SK-N-MC (cell line): ENCODE data around the gene PDZD2.
"Not testable (repeated sequence)": the region's sequence is repeated elsewhere in the genome, so short reads cannot be mapped to it uniquely, and the experiment has no call there.

Source experiments
- DNase-seq: peaks from one replicate; pipeline ENCODE4 v3.0.0-alpha.2; 2011; ENCODE audit warnings: low read depth, low spot score
- H3K27ac ChIP-seq: fragments of 200-600 bp; sonication (generic); 2 replicates; pipeline ENCODE4 v1.5.1; 2016; ENCODE audit warnings: mixed run types
- H3K36me3 ChIP-seq: fragments of 200-600 bp; sonication (generic); 2 replicates; pipeline ENCODE4 v1.6.1; 2017; ENCODE audit warnings: antibody characterized with exemption, low read length, mixed read lengths; ENCODE audit not compliant: insufficient read depth
- H3K4me3 ChIP-seq: fragments of 200-600 bp; sonication (generic); 2 replicates; pipeline ENCODE4 v1.5.1; 2016
- H3K9ac ChIP-seq: fragments of 200-600 bp; sonication (generic); 2 replicates; pipeline ENCODE4 v1.8.0; 2017; ENCODE audit warnings: mixed run types, mixed read lengths; ENCODE audit not compliant: insufficient read length
- H3K9me3 ChIP-seq: fragments of 200-600 bp; sonication (generic); 2 replicates; pipeline ENCODE4 v1.6.1; 2017; ENCODE audit warnings: low read depth, mild to moderate bottlenecking, antibody characterized with exemption, low read length, moderate library complexity, mixed read lengths
- EZH2 ChIP-seq: fragments of 200-600 bp; sonication (generic); IDR thresholded peaks from one replicate; pipeline ENCODE4 v1.6.1; 2017; ENCODE audit warnings: antibody characterized with exemption
- FOXP2 ChIP-seq: optimal IDR thresholded peaks from 2 replicates; pipeline ENCODE3; 2011; ENCODE audit warnings: mild to moderate bottlenecking, moderate library complexity; ENCODE audit not compliant: insufficient read depth; ENCODE audit errors: extremely low read length, control extremely low read depth
- POLR2AphosphoS5 ChIP-seq: IDR thresholded peaks from 2 replicates; pipeline ENCODE4 v1.6.1; 2012; ENCODE audit warnings: mild to moderate bottlenecking, low read depth, low read length, borderline replicate concordance

The PDZD2 gene

DNA sequence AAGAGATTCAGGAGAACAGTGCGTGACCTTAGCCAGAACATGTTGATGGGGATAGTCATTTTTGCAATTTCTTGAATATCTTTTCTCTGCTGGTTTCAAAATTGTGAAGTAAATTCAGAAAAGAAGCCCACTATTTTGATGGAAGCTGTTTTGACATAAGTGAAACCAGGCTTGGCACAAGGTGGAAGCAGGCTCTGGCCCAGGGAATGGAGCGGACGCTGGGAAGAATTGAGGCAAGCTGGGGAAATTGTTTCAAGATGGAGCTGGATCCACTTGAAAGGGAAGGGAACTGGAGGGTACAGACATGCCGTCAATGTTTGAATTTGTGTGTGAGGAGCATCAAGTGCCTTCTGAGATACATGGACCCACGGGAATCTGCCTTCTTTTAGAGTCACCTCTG is 328.0 kb downstream of the PDZD2 start:
- H3K9ac ChIP-seq: no peak overlapping the region
- H3K36me3 ChIP-seq: no peaks in the 10 kb centered on the region
- DNase-seq: no peak
- H3K9me3 ChIP-seq: no peaks in the 10 kb centered on the region
- H3K4me3 ChIP-seq: no peak overlapping the region
- no peak overlapping the region for H3K27ac ChIP-seq
- no peak for TF ChIP-seq FOXP2
- no peak for TF ChIP-seq EZH2
- TF ChIP-seq POLR2AphosphoS5: no peak

DNA sequence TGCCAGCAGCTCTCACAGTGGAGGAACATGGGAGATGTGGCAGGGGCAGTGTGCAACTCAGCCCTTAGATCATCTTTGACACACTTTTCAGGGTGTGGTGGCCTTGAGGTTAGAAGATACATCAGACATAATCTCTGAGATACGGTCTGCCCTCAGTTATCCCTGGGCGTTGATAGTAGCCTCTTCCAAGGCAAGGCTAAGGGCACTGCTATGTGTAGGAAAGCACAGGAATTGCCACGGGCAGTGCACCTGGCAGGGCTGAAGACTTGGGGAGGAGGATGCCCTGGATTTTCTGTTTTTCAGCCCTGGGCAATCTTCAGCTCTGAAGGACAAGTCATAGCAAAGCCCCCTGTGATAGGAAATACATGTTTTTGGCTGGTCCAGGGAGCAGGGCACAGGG is 328.5 kb downstream of the PDZD2 start:
- TF ChIP-seq EZH2 (no peak), FOXP2 (no peak), POLR2AphosphoS5 (no peak)
- H3K9ac ChIP-seq: no peak overlapping the region
- H3K27ac ChIP-seq: no peak overlapping the region
- no peak overlapping the region for H3K4me3 ChIP-seq
- H3K9me3 ChIP-seq: no peaks in the 10 kb centered on the region
- no peak for DNase-seq
- no peaks in the 10 kb centered on the region for H3K36me3 ChIP-seq

DNA sequence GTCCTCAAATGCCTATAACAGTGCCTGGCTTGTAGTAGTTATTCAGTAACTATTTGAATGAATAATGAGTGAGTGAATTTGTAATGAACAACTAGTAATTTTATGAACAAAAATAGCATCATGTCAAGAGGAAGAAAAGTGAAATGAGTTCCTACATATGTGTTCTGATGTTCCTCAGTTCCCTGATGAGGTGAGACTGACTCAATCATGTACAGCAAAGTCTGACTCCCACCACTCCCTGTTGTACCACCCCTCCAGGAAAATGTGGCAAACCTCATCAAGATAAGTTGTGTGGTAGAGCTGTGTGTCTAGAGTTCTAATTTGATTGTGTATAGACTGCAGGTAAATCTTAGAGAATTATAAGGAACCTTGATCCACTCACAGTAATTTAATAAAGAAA is 333.6 kb downstream of the PDZD2 start:
- no peak for DNase-seq
- Histone ChIP-seq H3K9ac (no peak overlapping the region), H3K36me3 (no peaks in the 10 kb centered on the region), H3K4me3 (no peak overlapping the region), H3K9me3 (no peaks in the 10 kb centered on the region), H3K27ac (no peak overlapping the region)
- TF ChIP-seq FOXP2 (no peak), EZH2 (no peak), POLR2AphosphoS5 (no peak)

DNA sequence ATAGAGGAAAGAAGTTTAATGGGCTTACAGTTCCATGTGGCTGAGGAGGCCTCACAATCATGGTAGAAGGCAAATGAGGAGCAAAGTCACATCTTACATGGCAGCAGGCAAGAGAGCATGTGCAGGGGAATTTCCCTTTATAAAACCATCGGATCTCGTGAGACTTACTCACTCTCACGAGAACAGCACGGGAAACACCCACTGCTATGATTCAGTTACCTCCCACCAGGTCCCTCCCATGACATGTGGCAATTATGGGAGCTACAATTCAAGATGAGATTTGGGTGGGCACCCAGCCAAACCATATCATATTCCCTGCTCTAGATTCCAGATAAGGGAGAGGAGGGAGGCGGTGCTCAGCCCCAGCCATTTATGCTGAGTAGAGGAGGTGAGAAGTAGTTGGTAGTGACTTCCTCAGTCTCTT is 336.3 kb downstream of the PDZD2 start:
- not testable (repeated sequence) for H3K27ac ChIP-seq, DNase-seq, H3K9me3 ChIP-seq, H3K36me3 ChIP-seq, H3K9ac ChIP-seq, H3K4me3 ChIP-seq

DNA sequence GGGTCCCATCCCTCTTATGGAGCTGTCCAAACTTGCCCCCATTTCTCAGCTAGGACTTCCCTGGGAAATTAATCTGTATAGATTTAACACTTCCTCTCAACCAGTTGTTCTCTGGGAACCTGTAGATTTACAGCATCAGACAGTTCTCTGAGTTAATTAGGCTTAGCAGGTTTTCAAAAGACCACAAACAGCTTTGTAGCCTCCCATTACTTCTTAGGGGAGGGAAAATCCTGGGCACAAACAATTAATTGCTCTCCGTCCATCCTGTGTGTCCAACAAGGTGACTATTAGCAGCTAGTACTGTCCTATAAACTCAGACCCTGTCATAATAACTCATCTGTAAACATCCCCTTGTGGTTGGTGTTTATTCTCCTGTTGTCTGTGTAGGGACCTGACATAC is 337.2 kb downstream of the PDZD2 start:
- TF ChIP-seq POLR2AphosphoS5 (no peak), FOXP2 (no peak), EZH2 (no peak)
- no peak overlapping the region for H3K27ac ChIP-seq
- H3K9ac ChIP-seq: no peak overlapping the region
- DNase-seq: no peak
- H3K9me3 ChIP-seq: no peaks in the 10 kb centered on the region
- H3K36me3 ChIP-seq: no peaks in the 10 kb centered on the region
- no peak overlapping the region for H3K4me3 ChIP-seq

DNA sequence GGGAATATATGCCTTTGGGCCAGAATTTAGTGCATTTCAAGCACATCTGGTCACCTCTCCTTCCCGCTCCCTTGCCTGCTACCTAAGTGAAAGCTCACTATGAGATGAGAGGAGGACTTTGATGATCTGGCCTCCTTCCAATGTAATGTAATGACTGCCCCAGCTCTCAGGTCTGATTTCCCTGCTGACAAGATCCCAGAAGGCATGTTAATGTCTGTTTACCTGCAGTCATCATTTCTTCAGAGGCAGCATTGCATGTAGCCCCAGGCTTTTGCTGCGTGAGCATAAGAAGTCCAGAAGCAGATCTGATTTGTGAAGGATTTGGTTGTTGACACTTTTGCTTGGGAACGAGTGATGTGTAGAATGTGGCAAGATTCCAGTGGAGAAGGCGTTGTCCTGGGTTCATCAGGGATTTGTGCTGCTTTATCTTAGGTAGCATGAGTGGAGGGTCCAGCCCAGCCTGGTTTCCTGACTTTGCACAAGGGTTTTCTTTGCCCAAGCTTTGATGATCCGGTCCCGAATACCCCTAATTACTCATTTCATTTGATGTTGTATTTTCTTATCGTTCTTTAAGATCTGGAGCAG is 342.5 kb downstream of the PDZD2 start:
- Histone ChIP-seq H3K36me3 (no peaks in the 10 kb centered on the region), H3K9ac (no peak overlapping the region), H3K4me3 (no peak overlapping the region), H3K9me3 (no peaks in the 10 kb centered on the region), H3K27ac (no peak overlapping the region)
- TF ChIP-seq FOXP2: no peak
- TF ChIP-seq EZH2: no peak
- no peak for TF ChIP-seq POLR2AphosphoS5
- no peak for DNase-seq

DNA sequence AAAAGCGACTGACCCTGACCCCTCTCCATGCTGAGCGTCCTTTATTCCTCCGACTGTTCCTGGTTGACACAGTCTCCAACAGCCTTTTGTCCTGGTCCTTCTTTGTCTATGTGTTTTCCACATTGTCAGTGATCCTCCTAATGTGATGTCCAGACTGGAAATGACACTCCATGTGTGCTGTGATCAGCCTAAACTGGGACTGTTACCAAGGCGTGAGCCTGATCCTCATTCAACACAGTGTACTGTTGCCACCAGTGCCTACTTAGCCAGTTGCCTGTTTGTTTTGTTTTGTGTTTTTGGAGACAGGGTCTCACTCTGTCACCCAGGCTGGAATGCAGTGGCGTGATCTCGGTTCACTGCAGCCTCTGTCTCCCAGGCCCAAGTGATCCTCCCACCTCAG is 343.1 kb downstream of the PDZD2 start:
- DNase-seq: no peak
- no peak overlapping the region for H3K4me3 ChIP-seq
- no peaks in the 10 kb centered on the region for H3K9me3 ChIP-seq
- H3K36me3 ChIP-seq: no peaks in the 10 kb centered on the region
- H3K9ac ChIP-seq: no peak overlapping the region
- no peak for TF ChIP-seq FOXP2
- TF ChIP-seq POLR2AphosphoS5: no peak
- TF ChIP-seq EZH2: no peak
- H3K27ac ChIP-seq: no peak overlapping the region

DNA sequence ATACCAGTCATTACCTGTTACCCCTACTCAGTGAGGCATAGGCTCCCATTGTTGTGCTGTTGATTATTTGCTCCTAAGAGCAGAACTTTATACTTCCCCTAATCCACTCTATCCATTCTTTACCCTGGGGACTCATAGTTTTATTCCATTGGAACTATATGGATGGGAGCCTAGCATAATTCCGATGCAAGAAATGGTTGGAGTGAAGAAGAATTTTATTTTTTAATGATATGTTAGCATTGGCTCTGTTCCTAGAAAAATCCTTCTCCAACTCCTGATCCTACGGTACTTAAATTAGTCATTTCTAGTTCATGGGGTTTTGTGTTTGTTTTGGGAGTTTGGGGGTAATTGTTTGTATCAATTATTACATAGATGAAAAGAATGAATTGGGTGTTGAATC is 343.7 kb downstream of the PDZD2 start:
- Histone ChIP-seq H3K27ac (no peak overlapping the region), H3K4me3 (no peak overlapping the region), H3K36me3 (no peaks in the 10 kb centered on the region), H3K9me3 (no peaks in the 10 kb centered on the region), H3K9ac (no peak overlapping the region)
- no peak for DNase-seq
- TF ChIP-seq EZH2 (no peak), POLR2AphosphoS5 (no peak), FOXP2 (no peak)

DNA sequence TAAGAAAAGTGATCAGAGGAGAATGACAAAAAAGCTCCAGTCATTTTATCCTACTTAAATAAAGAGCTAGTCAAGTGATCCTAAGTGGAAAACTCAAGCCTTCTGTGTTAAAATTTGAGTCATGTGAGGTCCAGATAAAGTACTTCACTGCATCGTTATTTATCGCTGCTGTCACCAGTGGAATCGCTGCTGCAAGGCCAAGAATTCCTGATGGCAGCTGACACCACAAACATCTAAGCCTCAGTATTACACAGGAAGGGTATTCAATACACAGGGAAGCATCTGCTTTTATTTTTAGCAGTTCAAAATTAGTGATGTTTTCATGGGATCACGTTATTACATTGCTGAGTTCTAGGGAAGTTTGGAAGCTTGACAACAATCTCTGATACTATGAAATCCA is 344.9 kb downstream of the PDZD2 start:
- no peak for TF ChIP-seq FOXP2
- TF ChIP-seq EZH2: no peak
- no peak for TF ChIP-seq POLR2AphosphoS5
- Histone ChIP-seq H3K9ac (no peak overlapping the region), H3K4me3 (no peak overlapping the region), H3K27ac (no peak overlapping the region), H3K36me3 (no peaks in the 10 kb centered on the region), H3K9me3 (no peaks in the 10 kb centered on the region)
- no peak for DNase-seq
